NCI-H82 (cell line): ENCODE results near the gene LRRC36.

Source experiments
- DNase-seq: peaks from one replicate; lab custom pipeline; 2025; lab: John Stamatoyannopoulos, UW

LRRC36 gene, protein sequence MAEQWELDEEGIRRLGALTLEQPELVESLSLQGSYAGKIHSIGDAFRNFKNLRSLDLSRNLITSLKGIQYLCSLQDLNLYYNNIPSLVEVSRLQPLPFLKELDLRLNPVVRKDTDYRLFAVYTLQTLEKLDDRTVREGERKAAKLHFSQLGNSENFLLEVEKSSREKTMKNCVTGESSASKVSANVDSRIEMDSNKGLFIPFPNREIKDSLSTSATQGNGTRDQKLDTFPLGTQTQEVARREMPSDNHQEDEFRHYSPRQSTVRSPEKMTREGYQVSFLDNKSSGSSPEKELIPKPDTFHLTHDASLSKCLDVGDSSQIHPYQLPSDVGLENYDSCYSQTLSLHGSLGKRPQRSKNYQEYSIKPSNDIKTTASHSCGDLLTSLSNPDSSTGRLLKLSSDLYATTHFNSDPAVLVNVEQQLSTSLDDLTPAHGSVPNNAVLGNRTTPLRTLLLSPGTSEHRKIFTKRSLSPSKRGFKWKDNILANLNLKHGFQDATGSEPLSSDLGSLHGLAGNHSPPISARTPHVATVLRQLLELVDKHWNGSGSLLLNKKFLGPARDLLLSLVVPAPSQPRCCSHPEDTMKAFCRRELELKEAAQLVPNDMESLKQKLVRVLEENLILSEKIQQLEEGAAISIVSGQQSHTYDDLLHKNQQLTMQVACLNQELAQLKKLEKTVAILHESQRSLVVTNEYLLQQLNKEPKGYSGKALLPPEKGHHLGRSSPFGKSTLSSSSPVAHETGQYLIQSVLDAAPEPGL

GRCh38 chr16:67326472-67327309, at the start of gene LRRC36, which contains the start of gene KCTD19:
Gene LRRC36, plus strand, starts transcription at chr16:67326815. Its CDS starts 48 bp downstream, at chr16:67326863.
Gene KCTD19, minus strand, starts transcription at chr16:67326741. Its CDS starts 34 bp downstream, at chr16:67326707.
- DNase-seq = peak; percentile 90

GRCh38 chr16:67277294-67277998, 49.2 kb upstream of the LRRC36 start:
- no peak for DNase-seq

DNA sequence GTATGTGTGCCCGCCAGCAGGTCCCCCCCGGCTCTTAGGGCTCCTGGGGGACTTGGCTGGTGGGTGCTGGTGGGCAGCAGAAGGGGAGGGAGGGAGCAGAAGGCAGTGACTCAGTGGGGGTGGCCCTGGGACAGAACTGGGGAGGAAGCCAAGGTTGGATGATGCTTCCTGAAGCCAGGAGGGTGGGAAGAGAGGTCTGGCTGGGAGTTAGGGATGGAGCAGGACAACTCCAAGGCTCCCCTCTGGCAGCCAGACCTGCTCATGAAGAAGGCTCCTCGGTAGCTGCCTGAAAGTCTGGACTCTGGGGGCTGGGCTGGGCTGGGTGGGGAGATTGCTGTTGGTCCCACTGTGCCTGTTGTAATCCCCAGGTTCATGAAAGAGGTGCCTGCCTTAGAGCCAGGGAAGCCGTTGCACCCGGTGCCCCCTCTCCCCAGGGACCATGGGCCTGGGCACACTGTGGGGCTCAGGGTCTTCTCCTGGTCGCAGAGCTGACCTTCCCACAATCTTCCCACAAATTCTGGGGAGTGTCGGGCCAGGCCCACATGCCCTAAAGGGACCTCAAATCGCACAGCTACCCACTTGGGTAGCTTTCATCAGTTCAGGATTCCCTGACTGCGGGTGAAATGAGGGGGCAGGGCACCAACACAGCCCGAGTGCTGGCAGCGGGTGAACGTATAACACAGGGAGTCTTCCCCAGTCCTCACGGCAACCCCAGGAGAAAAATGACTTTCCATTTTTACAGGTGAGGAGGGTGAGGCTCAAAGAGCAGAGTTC, 48.4 kb upstream of the LRRC36 start:
- DNase-seq = no peak

DNA sequence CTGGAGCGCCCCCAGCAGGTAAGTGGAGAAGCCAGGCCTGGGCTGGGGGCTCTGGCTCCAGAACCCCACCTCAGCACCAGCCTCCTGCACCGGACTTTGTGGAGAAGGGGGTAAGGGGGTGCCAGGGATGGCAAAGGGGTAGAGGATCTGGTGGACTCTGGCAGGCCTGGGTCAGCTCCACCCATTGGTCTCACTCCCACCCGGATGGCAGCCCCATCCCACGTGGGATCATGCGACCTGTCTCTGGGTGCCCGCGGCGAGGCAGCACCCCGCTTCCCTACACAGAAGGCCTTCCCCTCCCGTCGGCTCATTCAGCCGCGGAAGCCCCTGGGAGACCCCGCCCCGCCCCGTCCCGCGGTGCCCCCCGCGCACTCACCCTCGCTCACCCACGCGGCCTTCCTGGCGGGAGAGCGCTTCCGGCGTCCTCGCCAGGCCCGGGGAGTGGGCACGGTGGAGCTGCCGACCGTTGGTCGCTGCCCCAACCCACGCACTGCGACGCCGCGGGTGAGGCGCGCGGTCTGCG, 47.8 kb upstream of the LRRC36 start:
- DNase-seq = peak; percentile 69

DNA sequence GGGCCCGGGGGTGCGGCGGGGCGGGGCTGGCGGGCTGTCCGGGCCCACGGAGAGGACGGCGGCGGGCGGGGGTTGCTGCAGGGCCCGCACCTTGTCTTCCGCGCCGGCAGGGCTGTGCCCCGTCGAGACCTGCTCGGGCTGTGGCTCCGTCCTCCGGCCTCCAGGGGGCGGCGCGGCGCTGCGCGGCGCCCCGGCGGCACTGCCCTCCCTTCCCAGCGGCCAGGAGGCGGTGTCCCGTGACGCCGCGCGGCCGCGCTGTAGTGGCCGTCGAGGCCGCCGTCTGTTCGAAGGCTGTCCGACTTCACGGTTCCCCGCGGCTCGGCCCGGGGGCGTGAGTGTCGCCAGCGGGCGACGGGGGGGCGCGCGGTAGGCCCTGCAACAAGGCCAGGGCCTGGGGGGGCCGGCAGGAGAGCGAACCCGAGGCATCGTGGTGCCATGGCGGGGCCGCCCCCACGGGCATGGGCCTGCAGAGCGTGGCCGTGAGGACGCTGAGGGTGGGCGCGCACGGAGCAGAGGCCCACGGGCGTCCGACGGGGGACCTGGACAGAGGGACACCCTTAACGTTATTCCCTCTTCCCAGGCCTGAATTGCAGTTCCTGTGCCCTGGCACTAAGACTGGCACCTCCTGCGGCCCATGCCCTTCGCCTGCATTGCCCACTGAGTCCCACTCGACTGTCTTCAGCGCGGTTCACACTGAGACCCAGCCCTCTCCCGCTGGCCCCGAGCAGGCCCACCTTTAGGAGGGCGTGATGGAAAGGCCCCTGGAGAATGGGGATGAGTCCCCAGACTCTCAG, 47.1 kb upstream of the LRRC36 start, which contains the start of gene PLEKHG4:
Gene PLEKHG4 (plus strand): TSS at position 237 of the 794 bp plus-strand sequence. CDS start 513 bp downstream, at position 750.
- DNase-seq = peak; percentile 84

GRCh38 chr16:67280090-67281015, 46.3 kb upstream of the LRRC36 start:
- no peak for DNase-seq

DNA sequence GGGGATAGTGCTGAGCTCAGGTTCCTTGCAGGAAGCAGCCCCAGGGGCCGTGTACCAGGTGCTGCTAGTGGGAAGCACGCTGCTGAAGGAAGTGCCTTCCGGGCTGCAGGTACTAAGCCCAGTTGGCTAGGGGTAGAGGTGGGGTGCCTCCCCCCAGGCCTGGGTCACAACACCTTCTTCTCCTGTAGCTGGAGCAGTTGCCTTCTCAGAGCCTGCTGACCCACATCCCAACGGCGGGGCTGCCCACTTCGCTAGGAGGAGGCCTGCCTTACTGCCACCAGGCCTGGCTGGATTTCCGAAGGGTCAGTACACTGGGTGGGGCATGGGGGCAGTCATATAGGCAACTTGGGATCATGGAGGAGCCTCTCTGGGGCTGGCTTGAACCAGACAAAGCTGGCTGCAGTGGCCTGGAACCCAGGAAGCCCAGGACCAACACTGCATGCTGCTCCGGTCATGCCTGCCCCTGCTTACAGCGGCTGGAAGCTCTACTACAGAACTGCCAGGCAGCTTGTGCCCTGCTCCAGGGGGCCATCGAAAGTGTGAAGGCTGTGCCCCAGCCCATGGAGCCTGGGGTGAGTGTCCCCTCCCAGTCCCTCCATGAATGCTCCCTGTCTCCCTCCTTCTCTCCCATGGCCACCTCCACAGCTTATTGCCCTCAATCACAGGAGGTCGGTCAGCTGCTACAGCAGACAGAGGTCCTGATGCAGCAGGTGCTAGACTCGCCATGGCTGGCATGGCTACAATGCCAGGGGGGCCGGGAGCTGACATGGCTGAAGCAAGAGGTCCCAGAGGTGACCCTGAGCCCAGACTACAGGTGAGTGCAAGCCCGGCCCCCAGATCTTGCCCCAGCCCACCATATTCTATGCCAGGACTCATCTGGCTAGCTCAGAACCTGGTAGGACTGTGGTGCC, 44.8 kb upstream of the LRRC36 start:
- DNase-seq = no peak

GRCh38 chr16:67282447-67282805, 44.2 kb upstream of the LRRC36 start:
- DNase-seq = no peak

GRCh38 chr16:67283039-67283825, 43.4 kb upstream of the LRRC36 start:
- DNase-seq = no peak

DNA sequence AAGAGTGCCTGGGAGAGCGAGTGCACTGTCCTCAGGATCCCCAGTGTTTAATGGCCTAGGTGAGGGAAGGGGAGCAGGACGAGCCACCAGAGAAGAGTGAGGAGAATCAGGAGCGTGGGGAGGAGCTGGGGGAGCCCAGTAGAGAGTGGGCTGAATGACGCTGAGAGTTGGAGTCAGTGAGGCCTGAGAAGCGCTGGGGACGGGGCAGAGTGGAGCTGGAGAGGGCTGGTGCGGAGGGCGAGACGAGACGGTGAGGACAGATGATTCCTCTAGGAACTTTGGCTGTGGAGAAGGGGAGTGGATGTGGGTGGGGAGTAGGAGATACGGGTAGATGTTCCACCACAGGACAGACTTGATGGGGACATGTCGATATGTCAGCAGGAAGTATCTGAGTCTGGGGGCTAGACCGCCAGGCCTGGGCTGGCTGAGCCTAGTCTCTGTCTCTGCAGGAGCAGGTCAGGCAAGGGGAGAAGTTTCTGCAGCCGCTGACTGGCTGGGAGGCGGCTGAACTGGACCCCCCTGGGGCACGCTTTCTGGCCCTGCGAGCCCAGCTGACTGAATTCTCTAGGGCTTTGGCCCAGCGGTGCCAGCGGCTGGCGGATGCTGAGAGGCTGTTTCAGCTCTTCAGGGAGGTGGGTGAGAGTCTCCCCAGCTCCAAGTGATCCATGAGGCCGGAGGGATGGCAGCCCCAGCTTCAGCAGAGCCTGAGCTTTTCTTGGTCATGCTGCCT, 42.6 kb upstream of the LRRC36 start:
- DNase-seq = no peak

DNA sequence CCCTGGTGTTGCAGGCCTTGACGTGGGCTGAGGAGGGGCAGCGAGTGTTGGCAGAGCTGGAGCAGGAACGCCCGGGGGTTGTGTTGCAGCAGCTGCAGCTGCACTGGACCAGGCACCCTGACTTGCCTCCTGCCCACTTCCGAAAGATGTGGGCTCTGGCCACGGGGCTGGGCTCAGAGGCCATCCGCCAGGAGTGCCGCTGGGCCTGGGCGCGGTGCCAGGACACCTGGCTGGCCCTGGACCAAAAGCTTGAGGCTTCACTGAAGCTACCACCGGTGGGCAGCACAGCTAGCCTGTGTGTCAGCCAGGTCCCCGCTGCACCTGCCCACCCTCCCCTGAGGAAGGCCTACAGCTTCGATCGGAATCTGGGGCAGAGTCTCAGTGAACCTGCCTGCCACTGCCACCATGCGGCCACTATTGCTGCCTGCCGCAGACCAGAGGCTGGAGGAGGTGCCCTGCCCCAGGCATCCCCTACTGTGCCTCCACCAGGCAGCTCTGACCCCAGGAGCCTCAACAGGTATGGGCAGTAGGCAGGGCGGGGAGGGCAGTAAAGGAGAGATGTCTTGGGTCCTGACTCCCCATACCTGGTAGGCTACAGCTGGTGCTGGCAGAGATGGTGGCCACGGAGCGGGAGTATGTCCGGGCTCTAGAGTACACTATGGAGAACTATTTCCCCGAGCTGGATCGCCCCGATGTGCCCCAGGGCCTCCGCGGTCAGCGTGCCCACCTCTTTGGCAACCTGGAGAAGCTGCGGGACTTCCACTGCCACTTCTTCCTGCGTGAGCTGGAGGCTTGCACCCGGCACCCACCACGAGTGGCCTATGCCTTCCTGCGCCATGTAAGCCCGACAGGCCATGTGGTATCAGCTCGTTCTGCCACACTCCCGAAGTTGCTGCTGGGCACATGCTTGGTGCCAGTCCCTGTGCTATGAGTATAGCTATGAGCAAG, 41.6 kb upstream of the LRRC36 start:
- peak; percentile 24 for DNase-seq

GRCh38 chr16:67286441-67287235, 40.0 kb upstream of the LRRC36 start:
- DNase-seq = no peak

GRCh38 chr16:67287960-67288359, 38.7 kb upstream of the LRRC36 start:
- DNase-seq = no peak

GRCh38 chr16:67291461-67291860, 35.2 kb upstream of the LRRC36 start:
- no peak for DNase-seq
